GM12892 (cell line): ENCODE data around the gene CASR.

Source experiments
- POLR2A ChIP-seq: IDR thresholded peaks from 2 replicates; pipeline ENCODE4 v1.6.1; 2011; ENCODE audit warnings: low read depth, low read length, control low read depth
- POLR2AphosphoS5 ChIP-seq: IDR thresholded peaks from 2 replicates; pipeline ENCODE4 v1.6.1; 2011; ENCODE audit warnings: low read depth, low read length, control low read depth
- TAF1 ChIP-seq: IDR thresholded peaks from 2 replicates; pipeline ENCODE4 v1.6.1; 2011; ENCODE audit warnings: low read depth, mild to moderate bottlenecking, control low read depth, low read length, borderline replicate concordance

GRCh38 chr3:122232485-122232884 lies 49.0 kb downstream of the CASR start:
- no peak for TF ChIP-seq TAF1
- TF ChIP-seq POLR2A: no peak
- TF ChIP-seq POLR2AphosphoS5: no peak
